ENCODE data around the gene TMEM54.

DNA sequence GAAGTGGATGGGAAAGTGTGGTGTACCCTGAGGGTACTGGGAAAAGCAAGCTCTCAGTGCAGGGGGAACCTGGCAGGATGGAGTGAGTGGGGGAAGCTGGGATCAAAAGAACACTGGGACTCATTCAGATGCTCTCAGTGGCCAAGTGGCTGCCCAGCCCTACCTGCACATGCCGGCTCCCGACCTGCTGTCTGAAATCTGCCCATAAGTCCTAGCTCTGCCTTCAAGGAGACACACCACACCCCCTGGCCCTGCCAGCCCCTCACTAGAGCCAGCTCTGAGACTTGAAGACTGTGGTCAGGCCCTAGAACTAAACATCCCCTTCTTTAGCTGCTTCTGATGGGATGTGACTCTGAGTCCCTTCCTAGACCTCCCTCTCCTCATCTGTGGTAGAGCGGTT, 2.2 kb downstream of the TMEM54 start:
- no peak for TF ChIP-seq EZH2 (IDR thresholded peaks at IDR 0.05; ENCODE audit: borderline replicate concordance, low read depth, low read length)
- TF ChIP-seq, protein P1, sequence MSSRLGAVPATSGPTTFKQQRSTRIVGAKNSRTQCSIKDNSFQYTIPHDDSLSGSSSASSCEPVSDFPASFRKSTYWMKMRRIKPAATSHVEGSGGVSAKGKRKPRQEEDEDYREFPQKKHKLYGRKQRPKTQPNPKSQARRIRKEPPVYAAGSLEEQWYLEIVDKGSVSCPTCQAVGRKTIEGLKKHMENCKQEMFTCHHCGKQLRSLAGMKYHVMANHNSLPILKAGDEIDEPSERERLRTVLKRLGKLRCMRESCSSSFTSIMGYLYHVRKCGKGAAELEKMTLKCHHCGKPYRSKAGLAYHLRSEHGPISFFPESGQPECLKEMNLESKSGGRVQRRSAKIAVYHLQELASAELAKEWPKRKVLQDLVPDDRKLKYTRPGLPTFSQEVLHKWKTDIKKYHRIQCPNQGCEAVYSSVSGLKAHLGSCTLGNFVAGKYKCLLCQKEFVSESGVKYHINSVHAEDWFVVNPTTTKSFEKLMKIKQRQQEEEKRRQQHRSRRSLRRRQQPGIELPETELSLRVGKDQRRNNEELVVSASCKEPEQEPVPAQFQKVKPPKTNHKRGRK (tag; IDR thresholded peaks at IDR 0.05): no peak
- TF ChIP-seq YY1 (IDR thresholded peaks at IDR 0.05; ENCODE audit: borderline replicate concordance in 1 of 3, control insufficient read depth in 1 of 3, extremely low read depth in 1 of 3, insufficient read depth in 3 of 3, insufficient read length in 1 of 3, insufficient replicate concordance in 2 of 3, low read depth in 1 of 3, low read length in 2 of 3): no peak
- TF ChIP-seq GABPA (tag; conservative IDR thresholded peaks at IDR 0.05; ENCODE audit: low read depth): no peak
- no peak for TF ChIP-seq ZNF121 (CRISPR knock-in tag; conservative IDR thresholded peaks at IDR 0.05)
- no peak for TF ChIP-seq ZSCAN32 (CRISPR knock-in tag; IDR thresholded peaks at IDR 0.05)
- no peak for TF ChIP-seq ZBTB2 (IDR thresholded peaks at IDR 0.05)
- no peak for TF ChIP-seq KAT8 (IDR thresholded peaks at IDR 0.05; ENCODE audit: low read depth)

All from K562 (cell line).